ENCODE data around the gene KIAA1328.
A peak's percentile ranks its signal among the peaks of the same experiment; 100 is the strongest.
"Not testable (repeated sequence)": the region's sequence is repeated elsewhere in the genome, so short reads cannot be mapped to it uniquely, and the experiment has no call there.

Gene KIAA1328

GRCh38 chr18:36887864-36888263 is 58.9 kb downstream of the KIAA1328 start:
- DNase-seq (ENCODE audit: low spot score), result no peak

- no peak for DNase-seq (ENCODE audit: low spot score)
Measured at GRCh38 chr18:36888778-36889177, 59.9 kb downstream of the KIAA1328 start.

GRCh38 chr18:36889321-36889720 is 60.4 kb downstream of the KIAA1328 start:
- DNase-seq (ENCODE audit: low spot score), result no peak

- DNase-seq (ENCODE audit: low spot score), result no peak
Measured at GRCh38 chr18:36889742-36890141, 60.8 kb downstream of the KIAA1328 start.

- no peak for DNase-seq (ENCODE audit: low spot score)
Measured at GRCh38 chr18:36890598-36890997, 61.7 kb downstream of the KIAA1328 start.

GRCh38 chr18:36893227-36893626 is 64.3 kb downstream of the KIAA1328 start:
- DNase-seq (ENCODE audit: low spot score), result no peak

GRCh38 chr18:36895606-36896005 is 66.7 kb downstream of the KIAA1328 start:
- no peak for DNase-seq (ENCODE audit: low spot score)

GRCh38 chr18:36897253-36897652 is 68.3 kb downstream of the KIAA1328 start:
- DNase-seq (ENCODE audit: low spot score), result no peak

GRCh38 chr18:36899289-36899688 is 70.4 kb downstream of the KIAA1328 start:
- DNase-seq (ENCODE audit: low spot score), result no peak

- no peak for DNase-seq (ENCODE audit: low spot score)
Measured at GRCh38 chr18:36900466-36900865, 71.5 kb downstream of the KIAA1328 start.

- peak; percentile 4 for DNase-seq (ENCODE audit: low spot score)
Measured at GRCh38 chr18:36901277-36901701, 72.4 kb downstream of the KIAA1328 start.

- no peak for DNase-seq (ENCODE audit: low spot score)
Measured at GRCh38 chr18:36903215-36903928, 74.4 kb downstream of the KIAA1328 start.

GRCh38 chr18:36905571-36905970 is 76.6 kb downstream of the KIAA1328 start:
- no peak for DNase-seq (ENCODE audit: low spot score)

- DNase-seq (ENCODE audit: low spot score), result not testable (repeated sequence)
Measured at GRCh38 chr18:36909282-36909681, 80.4 kb downstream of the KIAA1328 start.

GRCh38 chr18:36912887-36913286 is 84.0 kb downstream of the KIAA1328 start:
- no peak for DNase-seq (ENCODE audit: low spot score)

- no peak for DNase-seq (ENCODE audit: low spot score)
Measured at GRCh38 chr18:36917907-36918306, 89.0 kb downstream of the KIAA1328 start.

GRCh38 chr18:36929601-36930000 is 100.7 kb downstream of the KIAA1328 start:
- DNase-seq (ENCODE audit: low spot score), result no peak

GRCh38 chr18:36931106-36931505 is 102.2 kb downstream of the KIAA1328 start:
- no peak for DNase-seq (ENCODE audit: low spot score)

- no peak for DNase-seq (ENCODE audit: low spot score)
Measured at GRCh38 chr18:36933552-36933951, 104.6 kb downstream of the KIAA1328 start.

GRCh38 chr18:36934884-36935283 is 106.0 kb downstream of the KIAA1328 start:
- DNase-seq (ENCODE audit: low spot score), result no peak

- DNase-seq (ENCODE audit: low spot score), result no peak
Measured at GRCh38 chr18:36942264-36942663, 113.3 kb downstream of the KIAA1328 start.

GRCh38 chr18:36947820-36948348 is 119.0 kb downstream of the KIAA1328 start:
- no peak for DNase-seq (ENCODE audit: low spot score)

- DNase-seq (ENCODE audit: low spot score), result no peak
Measured at GRCh38 chr18:36950282-36950681, 121.4 kb downstream of the KIAA1328 start.

- DNase-seq (ENCODE audit: low spot score), result no peak
Measured at GRCh38 chr18:36950960-36951359, 122.0 kb downstream of the KIAA1328 start.

Measured in globus pallidus (tissue), 1 donor.